GM21825 (cell line): ENCODE measurements around the gene ZSCAN5C.
"Not testable (repeated sequence)": the region's sequence is repeated elsewhere in the genome, so short reads cannot be mapped to it uniquely, and the experiment has no call there.

Experiments
- ATAC-seq: cut with Tn5 transposase; IDR thresholded peaks from one replicate; pipeline ENCODE4 v1.9.1; 2021; ENCODE audit warnings: mild to moderate bottlenecking, moderate library complexity; ENCODE audit not compliant: unreplicated experiment

Gene ZSCAN5C

GRCh38 chr19:56201973-56202372, at the start of gene ZSCAN5C:
Gene ZSCAN5C (plus strand): TSS chr19:56202273. CDS start chr19:56205914, 3,641 bp downstream.
- ATAC-seq = no peak

- ATAC-seq = no peak
Measured at GRCh38 chr19:56152644-56153043, 49.4 kb upstream of the ZSCAN5C start.

GRCh38 chr19:56153507-56153906, 48.6 kb upstream of the ZSCAN5C start:
- ATAC-seq = no peak

- ATAC-seq = no peak
Measured at GRCh38 chr19:56155124-56155687, 46.9 kb upstream of the ZSCAN5C start.

- no peak for ATAC-seq
Measured at GRCh38 chr19:56156768-56157167, 45.3 kb upstream of the ZSCAN5C start.

- no peak for ATAC-seq
Measured at GRCh38 chr19:56158170-56158757, 43.8 kb upstream of the ZSCAN5C start.

- ATAC-seq = no peak
Measured at GRCh38 chr19:56159009-56159559, 43.0 kb upstream of the ZSCAN5C start.

GRCh38 chr19:56159622-56160271, 42.3 kb upstream of the ZSCAN5C start:
- ATAC-seq = no peak

GRCh38 chr19:56161534-56161933, 40.5 kb upstream of the ZSCAN5C start:
- no peak for ATAC-seq

GRCh38 chr19:56162258-56162657, 39.8 kb upstream of the ZSCAN5C start:
- ATAC-seq = no peak

GRCh38 chr19:56163097-56163496, 39.0 kb upstream of the ZSCAN5C start:
- no peak for ATAC-seq

GRCh38 chr19:56167064-56167578, 35.0 kb upstream of the ZSCAN5C start:
- ATAC-seq = no peak

- ATAC-seq = no peak
Measured at GRCh38 chr19:56170261-56170660, 31.8 kb upstream of the ZSCAN5C start.

- ATAC-seq = no peak
Measured at GRCh38 chr19:56174086-56174485, 28.0 kb upstream of the ZSCAN5C start.

- no peak for ATAC-seq
Measured at GRCh38 chr19:56174550-56174949, 27.5 kb upstream of the ZSCAN5C start.

GRCh38 chr19:56175861-56176307, 26.2 kb upstream of the ZSCAN5C start, which contains the start of gene GALP:
Gene GALP (plus strand): TSS chr19:56176008. CDS start chr19:56177109, 1,101 bp downstream.
- not testable (repeated sequence) for ATAC-seq

- not testable (repeated sequence) for ATAC-seq
Measured at GRCh38 chr19:56176310-56176709, 25.8 kb upstream of the ZSCAN5C start.

- ATAC-seq = no peak
Measured at GRCh38 chr19:56176881-56177280, 25.2 kb upstream of the ZSCAN5C start.

- ATAC-seq = no peak
Measured at GRCh38 chr19:56177564-56178243, 24.4 kb upstream of the ZSCAN5C start.

GRCh38 chr19:56189785-56190184, 12.3 kb upstream of the ZSCAN5C start:
- ATAC-seq = no peak

- ATAC-seq = no peak
Measured at GRCh38 chr19:56191115-56191514, 11.0 kb upstream of the ZSCAN5C start.
